Lower lobe of right lung (tissue), 2 donors: Measurements from ENCODE around the gene KCNIP2. TPM values are rescaled to one million over a fixed set of nuclear protein-coding genes. Genes with fewer than 3 reads are reported as not detected.
A peak's percentile ranks its signal among the peaks of the same experiment; 100 is the strongest.

Experiments used
- ATAC-seq, 2 donors: fragments of 200-7000 bp; cut with Tn5 transposase; one replicate each; pipeline ENCODE4 v1.9.1; 2020 to 2022; ENCODE audit warnings: mild to moderate bottlenecking in 2 of 2, moderate library complexity in 2 of 2
- DNase-seq: peaks from one replicate; pipeline ENCODE4 v3.0.0-alpha.2; 2020
- H3K27ac ChIP-seq: fragments of 200-600 bp; one replicate; pipeline ENCODE4 v1.8.0; 2022
- H3K27me3 ChIP-seq: fragments of 200-600 bp; one replicate; pipeline ENCODE4 v1.8.0; 2022; ENCODE audit warnings: low read depth
- H3K36me3 ChIP-seq: fragments of 200-600 bp; one replicate; pipeline ENCODE4 v1.8.0; 2022; ENCODE audit warnings: mild to moderate bottlenecking
- H3K4me1 ChIP-seq: fragments of 200-600 bp; one replicate; pipeline ENCODE4 v1.8.0; 2022
- H3K4me3 ChIP-seq: fragments of 200-600 bp; one replicate; pipeline ENCODE4 v1.8.0; 2022; ENCODE audit warnings: mild to moderate bottlenecking
- H3K9me3 ChIP-seq: fragments of 200-600 bp; one replicate; pipeline ENCODE4 v1.8.0; 2022
- CTCF ChIP-seq: fragments of 200-600 bp; IDR thresholded peaks from one replicate; pipeline ENCODE4 v1.8.0; 2022; ENCODE audit warnings: antibody characterized with exemption, mild to moderate bottlenecking
- intact Hi-C: fragments of 100-400 bp; cut with DNase I; formaldehyde crosslinking; loops from one replicate; pipeline ENCODE4 v1.11.0; 2022
- total RNA-seq: library from RNA; stranded (reverse); fragmentation: NEBNext Ultra II Directional; extraction: Animal tissue kit (Norgen Biotek cat#: 25700); gene quantifications from one replicate; pipeline ENCODE4 v1.2.1, GENCODE V29; 2021
- donor health status: DM: no; HTN: yes; CAD: no; lungs with severe emphysema.

The KCNIP2 gene
- total RNA-seq, 1 donor from 2014 or later: 3.7 TPM

GRCh38 chr10:101777619-101778145 is 65.9 kb downstream of the KCNIP2 start:
- H3K36me3 ChIP-seq: no peaks in the 10 kb centered on the region
- no peak for DNase-seq
- no peak for ATAC-seq
- no peak overlapping the region for H3K27ac ChIP-seq
- peaks cover 61% of the 10 kb centered on the region for H3K27me3 ChIP-seq
- no peak overlapping the region for H3K4me3 ChIP-seq
- intact Hi-C loops: no loop called here
- no peak for TF ChIP-seq CTCF
- H3K4me1 ChIP-seq: peaks cover 62% of the 10 kb centered on the region
- H3K9me3 ChIP-seq: no peaks in the 10 kb centered on the region

- H3K4me1 ChIP-seq: peaks cover 48% of the 10 kb centered on the region
- TF ChIP-seq CTCF: no peak
- peaks cover 74% of the 10 kb centered on the region for H3K27me3 ChIP-seq
- no peaks in the 10 kb centered on the region for H3K36me3 ChIP-seq
- ATAC-seq (no peak), DNase-seq (no peak)
- intact Hi-C loops: no loop called here
- H3K9me3 ChIP-seq: no peaks in the 10 kb centered on the region
- peak overlapping the region; percentile 17 for H3K4me3 ChIP-seq
- H3K27ac ChIP-seq: no peak overlapping the region
These were observed 67.3 kb downstream of the KCNIP2 start for GRCh38 chr10:101776161-101776817.

Other genes with a start within 250 kb of the KCNIP2 start
- 88.6 TPM for gene FBXW4, start 148.6 kb downstream of the KCNIP2 start, total RNA-seq
- gene FGF8, start 67.7 kb downstream of the KCNIP2 start, total RNA-seq: not detected
- gene NPM3, start 60.4 kb downstream of the KCNIP2 start, total RNA-seq: 17.4 TPM
- gene OGA, start 25.4 kb downstream of the KCNIP2 start, total RNA-seq: 113 TPM
- 38.6 TPM for gene ARMH3, start 212.4 kb upstream of the KCNIP2 start, total RNA-seq
- 21.8 TPM for gene HPS6, start 221.5 kb upstream of the KCNIP2 start, total RNA-seq